Panc1 (cell line): Measurements from ENCODE around the gene PSMD3. TPM values are rescaled to one million over a fixed set of nuclear protein-coding genes. Genes with fewer than 3 reads are reported as not detected.

Source experiments
- ATAC-seq: fragments of 200-7000 bp; cut with Tn5 transposase; 2 replicates; pipeline ENCODE4 v1.9.1; 2020; ENCODE audit warnings: mild to moderate bottlenecking, moderate library complexity
- BruUV-seq: library from RNA; stranded (reverse); fragments of 400-500 nt; replicated peaks from 2 replicates; lab custom pipeline; 2021; lab: Mats Ljungman, UMichigan
- CTCF ChIA-PET: fragments of 300-600 bp; sonication (Branson Sonifier 250); formaldehyde crosslinking; loops from one replicate; lab custom pipeline; 2022; ENCODE audit warnings: antibody characterized with exemption; lab: Charles Lee
- POLR2A ChIA-PET: fragments of 300-600 bp; sonication (Branson Sonifier 250); formaldehyde crosslinking; loops from one replicate; lab custom pipeline; 2022; ENCODE audit warnings: antibody characterized with exemption; lab: Charles Lee
- DNase-seq: peaks from one replicate; pipeline ENCODE4 v3.0.0-alpha.2; 2010; ENCODE audit warnings: low read depth, low spot score
- H3K27ac ChIP-seq: 2 replicates; pipeline ENCODE4 v1.5.1; 2011; ENCODE audit warnings: mild to moderate bottlenecking, low read length, inconsistent platforms
- H3K27me3 ChIP-seq: fragments of 200-500 bp; sonication (Bioruptor generic); 2 replicates; pipeline ENCODE4 v1.6.0; 2014; ENCODE audit warnings: low read length, inconsistent platforms; ENCODE audit not compliant: control insufficient read depth, insufficient read depth
- H3K36me3 ChIP-seq: fragments of 200-500 bp; sonication (Bioruptor generic); 2 replicates; pipeline ENCODE4 v1.5.1; 2014; ENCODE audit warnings: inconsistent platforms, mild to moderate bottlenecking, low read length, moderate library complexity; ENCODE audit not compliant: control insufficient read depth, insufficient read depth
- H3K4me1 ChIP-seq: 2 replicates; pipeline ENCODE4 v1.5.1; 2011; ENCODE audit warnings: inconsistent platforms, mild to moderate bottlenecking, low read length, moderate library complexity; ENCODE audit not compliant: control insufficient read depth, insufficient read depth
- H3K4me3 ChIP-seq, 2 experiments: 2 replicates each; pipeline ENCODE4 v1.5.1; 2011 to 2012; ENCODE audit warnings: low read depth in 2 of 2, low read length in 2 of 2, mild to moderate bottlenecking in 2 of 2, inconsistent platforms in 1 of 2, moderate library complexity in 1 of 2
- H3K9me3 ChIP-seq: fragments of 200-500 bp; sonication (Bioruptor generic); 2 replicates; pipeline ENCODE4 v1.5.1; 2014; ENCODE audit warnings: low read depth, mild to moderate bottlenecking, inconsistent platforms, low read length, moderate library complexity; ENCODE audit not compliant: control insufficient read depth, insufficient read depth
- POLR2AphosphoS5 ChIP-seq: IDR thresholded peaks from 2 replicates; pipeline ENCODE4 v1.6.1; 2012; ENCODE audit warnings: mild to moderate bottlenecking, low read depth, low read length, moderate library complexity
- SIN3A ChIP-seq: IDR thresholded peaks from 2 replicates; pipeline ENCODE4 v1.6.1; 2012; ENCODE audit warnings: low read depth, mild to moderate bottlenecking, low read length, moderate library complexity, borderline replicate concordance; ENCODE audit not compliant: insufficient read depth
- TCF7L2 ChIP-seq: IDR thresholded peaks from 2 replicates; pipeline ENCODE4 v1.6.1; 2011; ENCODE audit warnings: mild to moderate bottlenecking, low read depth, low read length, inconsistent platforms
- in situ Hi-C: cut with HindIII; loops from 2 replicates; pipeline ENCODE4 v1.10.0; 2016; ENCODE audit warnings: low sequenced_read_pairs, low pct_unique_long_range_greater_than_20kb
- intact Hi-C: fragments of 100-400 bp; cut with micrococcal nuclease; formaldehyde crosslinking; loops from one replicate; pipeline ENCODE4 v1.10.0; 2022; ENCODE audit not compliant: unreplicated experiment
- total RNA-seq: library from RNA; stranded (reverse); gene quantifications from one replicate; pipeline ENCODE4 v1.2.1, GENCODE V29; 2021; ENCODE audit not compliant: unreplicated experiment
- TF ChIP-seq, protein P1 (sequence below): fragments of 450-650 bp; IDR thresholded peaks from 2 replicates; pipeline ENCODE4 v1.5.1; 2017; ENCODE audit warnings: mild to moderate bottlenecking
- TF ChIP-seq, protein P2 (sequence below), 2 experiments: IDR thresholded peaks; 2 replicates each; pipeline ENCODE4 v1.6.1; 2011 to 2012; ENCODE audit warnings: low read depth in 2 of 2, control low read depth in 1 of 2, low read length in 1 of 2, mild to moderate bottlenecking in 1 of 2, moderate library complexity in 1 of 2; ENCODE audit not compliant: insufficient read depth in 1 of 2

The PSMD3 gene
- total RNA-seq, 1 experiment from 2014 or later: 175 TPM

DNA sequence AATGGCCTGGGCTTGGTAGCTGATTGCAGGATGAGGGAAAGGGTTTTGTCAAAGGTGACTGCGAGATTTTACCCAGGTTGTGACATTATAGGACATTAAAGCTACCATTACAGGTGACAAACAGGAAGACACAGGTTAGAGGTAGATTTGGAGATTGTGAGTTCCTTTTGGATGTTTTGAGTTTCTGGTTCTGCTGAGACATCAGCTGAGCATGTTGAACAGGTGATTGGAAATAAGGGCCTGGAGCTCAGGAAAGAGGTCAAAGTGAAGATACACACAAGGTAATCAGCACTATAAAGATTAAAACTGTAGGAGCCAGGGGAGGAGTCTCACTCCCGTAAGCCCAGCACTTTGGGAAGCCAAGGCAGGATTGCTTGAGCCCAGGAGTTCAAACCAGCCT is 11.8 kb upstream of the PSMD3 start:
- no TSS peak for BruUV-seq
- TF ChIP-seq TCF7L2 (no peak), POLR2AphosphoS5 (no peak), SIN3A (no peak)
- TF ChIP-seq, protein P1, sequence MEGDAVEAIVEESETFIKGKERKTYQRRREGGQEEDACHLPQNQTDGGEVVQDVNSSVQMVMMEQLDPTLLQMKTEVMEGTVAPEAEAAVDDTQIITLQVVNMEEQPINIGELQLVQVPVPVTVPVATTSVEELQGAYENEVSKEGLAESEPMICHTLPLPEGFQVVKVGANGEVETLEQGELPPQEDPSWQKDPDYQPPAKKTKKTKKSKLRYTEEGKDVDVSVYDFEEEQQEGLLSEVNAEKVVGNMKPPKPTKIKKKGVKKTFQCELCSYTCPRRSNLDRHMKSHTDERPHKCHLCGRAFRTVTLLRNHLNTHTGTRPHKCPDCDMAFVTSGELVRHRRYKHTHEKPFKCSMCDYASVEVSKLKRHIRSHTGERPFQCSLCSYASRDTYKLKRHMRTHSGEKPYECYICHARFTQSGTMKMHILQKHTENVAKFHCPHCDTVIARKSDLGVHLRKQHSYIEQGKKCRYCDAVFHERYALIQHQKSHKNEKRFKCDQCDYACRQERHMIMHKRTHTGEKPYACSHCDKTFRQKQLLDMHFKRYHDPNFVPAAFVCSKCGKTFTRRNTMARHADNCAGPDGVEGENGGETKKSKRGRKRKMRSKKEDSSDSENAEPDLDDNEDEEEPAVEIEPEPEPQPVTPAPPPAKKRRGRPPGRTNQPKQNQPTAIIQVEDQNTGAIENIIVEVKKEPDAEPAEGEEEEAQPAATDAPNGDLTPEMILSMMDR: no peak
- TF ChIP-seq, protein P2, sequence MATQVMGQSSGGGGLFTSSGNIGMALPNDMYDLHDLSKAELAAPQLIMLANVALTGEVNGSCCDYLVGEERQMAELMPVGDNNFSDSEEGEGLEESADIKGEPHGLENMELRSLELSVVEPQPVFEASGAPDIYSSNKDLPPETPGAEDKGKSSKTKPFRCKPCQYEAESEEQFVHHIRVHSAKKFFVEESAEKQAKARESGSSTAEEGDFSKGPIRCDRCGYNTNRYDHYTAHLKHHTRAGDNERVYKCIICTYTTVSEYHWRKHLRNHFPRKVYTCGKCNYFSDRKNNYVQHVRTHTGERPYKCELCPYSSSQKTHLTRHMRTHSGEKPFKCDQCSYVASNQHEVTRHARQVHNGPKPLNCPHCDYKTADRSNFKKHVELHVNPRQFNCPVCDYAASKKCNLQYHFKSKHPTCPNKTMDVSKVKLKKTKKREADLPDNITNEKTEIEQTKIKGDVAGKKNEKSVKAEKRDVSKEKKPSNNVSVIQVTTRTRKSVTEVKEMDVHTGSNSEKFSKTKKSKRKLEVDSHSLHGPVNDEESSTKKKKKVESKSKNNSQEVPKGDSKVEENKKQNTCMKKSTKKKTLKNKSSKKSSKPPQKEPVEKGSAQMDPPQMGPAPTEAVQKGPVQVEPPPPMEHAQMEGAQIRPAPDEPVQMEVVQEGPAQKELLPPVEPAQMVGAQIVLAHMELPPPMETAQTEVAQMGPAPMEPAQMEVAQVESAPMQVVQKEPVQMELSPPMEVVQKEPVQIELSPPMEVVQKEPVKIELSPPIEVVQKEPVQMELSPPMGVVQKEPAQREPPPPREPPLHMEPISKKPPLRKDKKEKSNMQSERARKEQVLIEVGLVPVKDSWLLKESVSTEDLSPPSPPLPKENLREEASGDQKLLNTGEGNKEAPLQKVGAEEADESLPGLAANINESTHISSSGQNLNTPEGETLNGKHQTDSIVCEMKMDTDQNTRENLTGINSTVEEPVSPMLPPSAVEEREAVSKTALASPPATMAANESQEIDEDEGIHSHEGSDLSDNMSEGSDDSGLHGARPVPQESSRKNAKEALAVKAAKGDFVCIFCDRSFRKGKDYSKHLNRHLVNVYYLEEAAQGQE (IDR thresholded peaks at IDR 0.05; ENCODE audit: insufficient read depth in 1 of 2, low read depth in 2 of 2, low read length in 1 of 2): no peak
- no peak for DNase-seq
- H3K36me3 ChIP-seq: no peaks in the 10 kb centered on the region
- POLR2A ChIA-PET: no interaction called here
- no peaks in the 10 kb centered on the region for H3K9me3 ChIP-seq
- intact Hi-C loops (no loop called here), in situ Hi-C loops (no loop called here)
- H3K4me3 ChIP-seq: no peak overlapping the region
- no peak overlapping the region for H3K27ac ChIP-seq
- H3K4me1 ChIP-seq: no peaks in the 10 kb centered on the region
- ATAC-seq: no peak
- CTCF ChIA-PET: interaction anchor here (0.6 kb wide), 1 partner anchor 297 kb away, joined by 5 read pairs; no protein-coding TSS in a partner anchor
- H3K27me3 ChIP-seq: no peaks in the 10 kb centered on the region; the same call in 1 of the 2 replicates

DNA sequence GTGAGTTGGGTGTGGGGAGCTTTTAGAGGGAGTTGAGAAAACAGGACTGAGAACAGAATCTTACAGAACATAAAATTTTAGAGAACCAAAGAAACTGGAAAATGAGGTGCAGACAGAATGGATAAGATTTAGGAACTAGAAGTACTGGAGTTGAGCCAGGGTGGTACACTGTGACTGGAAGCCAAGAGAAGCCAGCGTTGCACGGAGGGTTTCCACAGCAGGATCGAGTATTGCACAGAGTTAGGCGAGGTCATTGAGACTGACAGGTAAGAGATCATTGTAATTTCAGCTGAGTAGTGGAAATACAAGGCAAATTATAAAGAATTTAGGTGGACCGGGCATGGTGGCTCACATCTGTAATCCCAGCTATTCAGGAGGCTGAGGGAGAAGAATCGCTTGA is 11.2 kb upstream of the PSMD3 start:
- Histone ChIP-seq H3K4me1 (no peaks in the 10 kb centered on the region), H3K27me3 (peaks cover 3% of the 10 kb centered on the region; the same call in 1 of the 2 replicates), H3K27ac (no peak overlapping the region), H3K9me3 (no peaks in the 10 kb centered on the region), H3K4me3 (no peak overlapping the region), H3K36me3 (no peaks in the 10 kb centered on the region)
- intact Hi-C loops: no loop called here
- ATAC-seq (no peak), DNase-seq (no peak)
- TF ChIP-seq, protein P2 (IDR thresholded peaks at IDR 0.05; ENCODE audit: insufficient read depth in 1 of 2, low read depth in 2 of 2, low read length in 1 of 2): no peak
- TF ChIP-seq, protein P1: no peak
- no peak for TF ChIP-seq TCF7L2
- no peak for TF ChIP-seq POLR2AphosphoS5
- TF ChIP-seq SIN3A: no peak
- ChIA-PET CTCF (interaction anchor here (0.6 kb wide), 2 partner anchors 94 to 298 kb away, joined by 4 to 5 read pairs; no protein-coding TSS in a partner anchor), POLR2A (no interaction called here)
- in situ Hi-C loops: no loop called here
- no TSS peak for BruUV-seq
